PC-3 (cell line): ENCODE results near the gene OR10G2. TPM values are rescaled to one million over a fixed set of nuclear protein-coding genes. Genes with fewer than 3 reads are reported as not detected.

Experiments used
- ATAC-seq: fragments of 200-7000 bp; cut with Tn5 transposase; 2 replicates; pipeline ENCODE4 v1.9.1; 2020; ENCODE audit warnings: mild to moderate bottlenecking, moderate library complexity
- BruUV-seq: library from RNA; stranded (reverse); fragments of 400-500 nt; replicated peaks from 2 replicates; lab custom pipeline; 2021; lab: Mats Ljungman, UMichigan
- CTCF ChIA-PET: fragments of 300-600 bp; sonication (Branson Sonifier 250); formaldehyde crosslinking; loops from one replicate; lab custom pipeline; 2022; ENCODE audit warnings: antibody characterized with exemption; lab: Charles Lee
- POLR2A ChIA-PET: fragments of 300-600 bp; sonication (Branson Sonifier 250); formaldehyde crosslinking; loops from one replicate; lab custom pipeline; 2022; ENCODE audit warnings: antibody characterized with exemption; ENCODE audit not compliant: unreplicated experiment; lab: Charles Lee
- DNase-seq: peaks from one replicate; pipeline ENCODE4 v3.0.0-alpha.2; 2015
- H2AFZ ChIP-seq: fragments of 300-600 bp; sonication (generic); 2 replicates; pipeline ENCODE4 v1.6.0; 2016; ENCODE audit warnings: antibody characterized with exemption, low read length
- H3F3A ChIP-seq: fragments of 300-600 bp; sonication (generic); one replicate; pipeline ENCODE4 v1.6.0; 2017; ENCODE audit warnings: antibody characterized with exemption, low read length, control low read depth, mild to moderate bottlenecking; ENCODE audit not compliant: unreplicated experiment
- H3K27ac ChIP-seq: fragments of 300-600 bp; sonication (generic); 2 replicates; pipeline ENCODE4 v1.5.1; 2016; ENCODE audit warnings: mild to moderate bottlenecking, low read length
- H3K27me3 ChIP-seq: fragments of 300-600 bp; sonication (generic); 2 replicates; pipeline ENCODE4 v1.6.1; 2016; ENCODE audit warnings: low read length, mixed read lengths
- H3K36me3 ChIP-seq: fragments of 300-600 bp; sonication (generic); 2 replicates; pipeline ENCODE4 v1.6.1; 2016; ENCODE audit warnings: low read depth, mixed run types, low read length, mixed read lengths
- H3K4me1 ChIP-seq: fragments of 300-600 bp; sonication (generic); 2 replicates; pipeline ENCODE4 v1.5.1; 2016; ENCODE audit warnings: low read length; ENCODE audit not compliant: insufficient read depth
- H3K4me2 ChIP-seq: fragments of 300-600 bp; sonication (generic); 2 replicates; pipeline ENCODE4 v1.6.0; 2016; ENCODE audit warnings: low read length
- H3K4me3 ChIP-seq: fragments of 300-600 bp; sonication (generic); 2 replicates; pipeline ENCODE4 v1.5.1; 2016; ENCODE audit warnings: mild to moderate bottlenecking, low read length, mixed read lengths
- H3K79me2 ChIP-seq: fragments of 300-600 bp; sonication (generic); 2 replicates; pipeline ENCODE4 v1.6.1; 2017; ENCODE audit warnings: low read length, mixed read lengths
- H3K9ac ChIP-seq: fragments of 300-600 bp; sonication (generic); 2 replicates; pipeline ENCODE4 v1.6.0; 2016; ENCODE audit warnings: mild to moderate bottlenecking, low read length
- H3K9me2 ChIP-seq: fragments of 300-600 bp; sonication (generic); replicated peaks from 2 replicates; pipeline ENCODE4 v1.6.1; 2016; ENCODE audit warnings: mixed run types, low read length, mixed read lengths
- H3K9me3 ChIP-seq: fragments of 300-600 bp; sonication (generic); 2 replicates; pipeline ENCODE4 v1.6.1; 2016; ENCODE audit warnings: low read length, mixed read lengths
- H4K20me1 ChIP-seq: fragments of 300-600 bp; sonication (generic); 2 replicates; pipeline ENCODE4 v1.6.1; 2016; ENCODE audit warnings: low read length, mixed read lengths
- CTCF ChIP-seq: fragments of 300-600 bp; sonication (generic); conservative IDR thresholded peaks from 2 replicates; pipeline ENCODE4 v1.5.1; 2017; ENCODE audit warnings: antibody characterized with exemption, low read depth, mild to moderate bottlenecking, low read length
- EZH2 ChIP-seq: fragments of 300-600 bp; sonication (generic); IDR thresholded peaks from one replicate; pipeline ENCODE4 v1.6.1; 2017; ENCODE audit warnings: antibody characterized with exemption, mild to moderate bottlenecking, low read length; ENCODE audit not compliant: unreplicated experiment
- EZH2phosphoT487 ChIP-seq: fragments of 300-600 bp; sonication (generic); IDR thresholded peaks from 2 replicates; pipeline ENCODE4 v1.6.1; 2018; ENCODE audit warnings: mild to moderate bottlenecking, antibody characterized with exemption, low read length, borderline replicate concordance
- intact Hi-C: fragments of 100-400 bp; cut with micrococcal nuclease; formaldehyde crosslinking; loops from 2 replicates; pipeline ENCODE4 v1.9.0; 2023
- total RNA-seq: library from RNA; depleted of rRNA; stranded (reverse); fragments of >200 nt; gene quantifications from 2 replicates; pipeline ENCODE4 v1.2.3, GENCODE V29; 2014

OR10G2 gene
- total RNA-seq, 1 experiment from 2014 or later: not detected

DNA sequence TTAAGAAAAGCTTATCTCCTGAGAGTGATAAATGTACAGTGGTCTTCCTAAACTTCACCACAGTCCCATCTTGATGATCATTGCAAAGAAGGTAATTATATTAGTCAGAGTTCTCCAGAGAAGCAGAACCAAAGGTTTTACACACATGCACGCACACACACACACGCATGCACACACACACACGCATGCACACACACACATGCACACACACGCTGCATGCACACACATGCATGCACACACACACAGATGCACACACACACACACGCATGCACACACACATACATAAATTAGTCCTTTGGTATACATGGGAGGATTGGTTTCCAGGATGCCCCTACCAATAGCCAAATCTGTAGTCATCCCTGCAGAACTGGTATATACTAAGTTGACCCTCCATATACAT is 19.5 kb upstream of the OR10G2 start:
- no peak for TF ChIP-seq CTCF
- no peak for TF ChIP-seq EZH2phosphoT487
- no peak for TF ChIP-seq EZH2
- H3K27ac ChIP-seq: no peak overlapping the region
- H3K36me3 ChIP-seq: no peaks in the 10 kb centered on the region
- no peaks in the 10 kb centered on the region for H3K79me2 ChIP-seq
- intact Hi-C loops: no loop called here
- ChIA-PET POLR2A (no interaction called here), CTCF (no interaction called here)
- no peaks in the 10 kb centered on the region for H4K20me1 ChIP-seq
- H3K9ac ChIP-seq: no peak overlapping the region
- DNase-seq: no peak
- H3K27me3 ChIP-seq: peaks cover 44% of the 10 kb centered on the region
- no peaks in the 10 kb centered on the region for H3F3A ChIP-seq
- no TSS peak for BruUV-seq
- H2AFZ ChIP-seq: no peak overlapping the region
- no peaks in the 10 kb centered on the region for H3K9me2 ChIP-seq
- H3K9me3 ChIP-seq: no peaks in the 10 kb centered on the region
- no peak for ATAC-seq
- no peak overlapping the region for H3K4me3 ChIP-seq
- H3K4me1 ChIP-seq: no peaks in the 10 kb centered on the region
- no peak overlapping the region for H3K4me2 ChIP-seq

- BruUV-seq: no TSS peak
- H3K4me1 ChIP-seq: no peaks in the 10 kb centered on the region
- H3K9me2 ChIP-seq: no peaks in the 10 kb centered on the region
- CTCF ChIA-PET: no interaction called here
- intact Hi-C loops: no loop called here
- no peak for TF ChIP-seq EZH2
- TF ChIP-seq CTCF: no peak
- no peak for TF ChIP-seq EZH2phosphoT487
- no peaks in the 10 kb centered on the region for H3F3A ChIP-seq
- H3K9me3 ChIP-seq: no peaks in the 10 kb centered on the region
- no peaks in the 10 kb centered on the region for H3K79me2 ChIP-seq
- H3K27me3 ChIP-seq: peaks cover 46% of the 10 kb centered on the region
- H3K9ac ChIP-seq: no peak within 1 kb of the TSS
- H4K20me1 ChIP-seq: no peaks in the 10 kb centered on the region
- no peak within 1 kb of the TSS for H3K27ac ChIP-seq
- no peak within 1 kb of the TSS for H2AFZ ChIP-seq
- no peaks in the 10 kb centered on the region for H3K36me3 ChIP-seq
- DNase-seq (no peak), ATAC-seq (no peak)
- no peak within 1 kb of the TSS for H3K4me3 ChIP-seq
- no peak within 1 kb of the TSS for H3K4me2 ChIP-seq
- POLR2A ChIA-PET: no interaction called here
Measured at GRCh38 chr14:21653331-21653885, 18.7 kb upstream of the OR10G2 start, which contains the start of gene OR4E2. Gene OR4E2, plus strand, starts transcription at chr14:21653835. Its CDS starts 11,248 bp downstream, at chr14:21665083.

GRCh38 chr14:21652209-21652808 is 17.6 kb upstream of the OR10G2 start:
- POLR2A ChIA-PET: interaction anchor here (0.6 kb wide), 1 partner anchor 85 kb away, joined by 5 read pairs; no protein-coding TSS in a partner anchor
- H3K27me3 ChIP-seq: peaks cover 43% of the 10 kb centered on the region
- no peaks in the 10 kb centered on the region for H3F3A ChIP-seq
- H3K79me2 ChIP-seq: no peaks in the 10 kb centered on the region
- no peak overlapping the region for H2AFZ ChIP-seq
- no TSS peak for BruUV-seq
- H3K9me2 ChIP-seq: no peaks in the 10 kb centered on the region
- DNase-seq: no peak
- H3K27ac ChIP-seq: no peak overlapping the region
- H3K9ac ChIP-seq: no peak overlapping the region
- H4K20me1 ChIP-seq: no peaks in the 10 kb centered on the region
- no peak overlapping the region for H3K4me2 ChIP-seq
- CTCF ChIA-PET: no interaction called here
- H3K4me1 ChIP-seq: no peaks in the 10 kb centered on the region
- H3K9me3 ChIP-seq: no peaks in the 10 kb centered on the region
- TF ChIP-seq EZH2: no peak
- TF ChIP-seq EZH2phosphoT487: no peak
- no peak for TF ChIP-seq CTCF
- no peaks in the 10 kb centered on the region for H3K36me3 ChIP-seq
- no peak overlapping the region for H3K4me3 ChIP-seq
- intact Hi-C loops: no loop called here
- ATAC-seq: no peak
